NCI-H128 (cell line): Measurements from ENCODE around the gene TSFM.

Experiments
- DNase-seq: peaks from one replicate; lab custom pipeline; 2025; ENCODE audit not compliant: unreplicated experiment; lab: John Stamatoyannopoulos, UW

The TSFM gene

GRCh38 chr12:57833672-57834071 lies 51.1 kb downstream of the TSFM start:
- DNase-seq = no peak

GRCh38 chr12:57834086-57834876 lies 51.7 kb downstream of the TSFM start:
- DNase-seq = no peak

- no peak for DNase-seq
Observed at GRCh38 chr12:57835366-57836288, 53.0 kb downstream of the TSFM start.

GRCh38 chr12:57836442-57837375 lies 54.1 kb downstream of the TSFM start:
- no peak for DNase-seq

- DNase-seq = no peak
Observed at GRCh38 chr12:57837864-57838562, 55.4 kb downstream of the TSFM start.

- no peak for DNase-seq
Observed at GRCh38 chr12:57838594-57839302, 56.2 kb downstream of the TSFM start.

GRCh38 chr12:57839996-57840395 lies 57.4 kb downstream of the TSFM start:
- DNase-seq = peak; percentile 56

GRCh38 chr12:57840726-57841125 lies 58.1 kb downstream of the TSFM start:
- peak; percentile 65 for DNase-seq

- DNase-seq = no peak
Observed at GRCh38 chr12:57841445-57841844, 58.9 kb downstream of the TSFM start.

- no peak for DNase-seq
Observed at GRCh38 chr12:57842342-57843294, 60.0 kb downstream of the TSFM start.

GRCh38 chr12:57844709-57845477 lies 62.3 kb downstream of the TSFM start:
- DNase-seq = no peak

- no peak for DNase-seq
Observed at GRCh38 chr12:57845478-57846284, 63.1 kb downstream of the TSFM start.

GRCh38 chr12:57846285-57846576 lies 63.6 kb downstream of the TSFM start:
- DNase-seq = no peak

GRCh38 chr12:57846577-57847319 lies 64.2 kb downstream of the TSFM start, which contains the start of gene CTDSP2:
Gene CTDSP2 (minus strand): TSS chr12:57846729. CDS start chr12:57846435, 294 bp downstream.
- peak; percentile 90 for DNase-seq
